HG03342 (cell line): ENCODE data around the gene FBRS.
A peak's percentile ranks its signal among the peaks of the same experiment; 100 is the strongest.

ENCODE experiments used
- ATAC-seq: cut with Tn5 transposase; IDR thresholded peaks from one replicate; pipeline ENCODE4 v1.9.1; 2021; ENCODE audit warnings: mild to moderate bottlenecking, moderate library complexity; ENCODE audit not compliant: unreplicated experiment

Gene FBRS

GRCh38 chr16:30641378-30641982 is 16.8 kb upstream of the FBRS start:
- ATAC-seq, result no peak

- ATAC-seq, result no peak
Observed at GRCh38 chr16:30644334-30644830, 13.8 kb upstream of the FBRS start.

- ATAC-seq, result no peak
Observed at GRCh38 chr16:30645727-30646126, 12.5 kb upstream of the FBRS start.

GRCh38 chr16:30647274-30647571 is 11.0 kb upstream of the FBRS start:
- no peak for ATAC-seq

- peak; percentile 10 for ATAC-seq
Observed at GRCh38 chr16:30649725-30650368, 8.4 kb upstream of the FBRS start.

- ATAC-seq, result peak; percentile 66
Observed at GRCh38 chr16:30650369-30651123, 7.7 kb upstream of the FBRS start, which contains the start of gene PRR14. TSS of gene PRR14 (plus strand) at chr16:30650960. CDS start at chr16:30651646, 686 bp downstream.

GRCh38 chr16:30651124-30652004 is 6.9 kb upstream of the FBRS start:
- peak; percentile 48 for ATAC-seq

GRCh38 chr16:30652005-30652296 is 6.3 kb upstream of the FBRS start:
- ATAC-seq, result no peak

GRCh38 chr16:30652718-30653117 is 5.5 kb upstream of the FBRS start:
- ATAC-seq, result no peak

GRCh38 chr16:30654856-30655255 is 3.4 kb upstream of the FBRS start:
- ATAC-seq, result no peak

- ATAC-seq, result no peak
Observed at GRCh38 chr16:30655815-30656347, 2.4 kb upstream of the FBRS start.

GRCh38 chr16:30656388-30656787 is 1.8 kb upstream of the FBRS start:
- ATAC-seq, result no peak

- ATAC-seq, result no peak
Observed at GRCh38 chr16:30656974-30657865, 1.0 kb upstream of the FBRS start.

- peak; percentile 27 for ATAC-seq
Observed at GRCh38 chr16:30658731-30659506, 688 bp downstream of the FBRS start.

- ATAC-seq, result no peak
Observed at GRCh38 chr16:30659507-30660423, 1.5 kb downstream of the FBRS start.

GRCh38 chr16:30660424-30661261 is 2.4 kb downstream of the FBRS start:
- no peak for ATAC-seq

GRCh38 chr16:30662449-30662848 is 4.2 kb downstream of the FBRS start:
- no peak for ATAC-seq
